ENCODE measurements around the gene PAX3.

DNA sequence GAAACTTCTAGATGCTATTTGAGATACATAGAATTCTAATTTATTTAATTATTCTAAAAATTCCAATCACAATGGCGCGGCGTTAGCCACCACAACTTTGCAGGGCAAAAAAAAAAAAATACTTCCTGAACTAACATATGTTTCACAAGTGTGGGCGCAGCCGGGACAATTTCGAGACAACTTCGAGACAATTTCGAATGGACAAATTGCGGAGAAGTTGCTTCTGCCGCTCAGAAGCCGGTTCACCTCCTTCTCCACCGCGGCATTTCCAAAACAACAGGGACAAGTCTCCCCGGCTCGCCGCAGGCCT lies 842 bp downstream of the PAX3 start:
- TF ChIP-seq MAFK (IDR thresholded peaks at IDR 0.05; ENCODE audit: low read length) (no peak), TSHZ1 (CRISPR knock-in tag; IDR thresholded peaks at IDR 0.05) (no peak), MAFG (tag; conservative IDR thresholded peaks at IDR 0.05) (no peak), TEAD1 (CRISPR knock-in tag; IDR thresholded peaks at IDR 0.05) (no peak), BRCA1 (IDR thresholded peaks at IDR 0.05) (no peak), BRCA1 (CRISPR knock-in tag; IDR thresholded peaks at IDR 0.05) (no peak), THRAP3 (IDR thresholded peaks at IDR 0.05; ENCODE audit: borderline replicate concordance) (no peak), ZNF282 (CRISPR knock-in tag; IDR thresholded peaks at IDR 0.05) (no peak), MEF2A (IDR thresholded peaks at IDR 0.05; ENCODE audit: control insufficient read depth, low read depth, low read length) (no peak), PKNOX1 (IDR thresholded peaks at IDR 0.05) (no peak), ZC3H11A (IDR thresholded peaks at IDR 0.05; ENCODE audit: low read depth, low read length) (no peak)
- TF ChIP-seq, protein P1, sequence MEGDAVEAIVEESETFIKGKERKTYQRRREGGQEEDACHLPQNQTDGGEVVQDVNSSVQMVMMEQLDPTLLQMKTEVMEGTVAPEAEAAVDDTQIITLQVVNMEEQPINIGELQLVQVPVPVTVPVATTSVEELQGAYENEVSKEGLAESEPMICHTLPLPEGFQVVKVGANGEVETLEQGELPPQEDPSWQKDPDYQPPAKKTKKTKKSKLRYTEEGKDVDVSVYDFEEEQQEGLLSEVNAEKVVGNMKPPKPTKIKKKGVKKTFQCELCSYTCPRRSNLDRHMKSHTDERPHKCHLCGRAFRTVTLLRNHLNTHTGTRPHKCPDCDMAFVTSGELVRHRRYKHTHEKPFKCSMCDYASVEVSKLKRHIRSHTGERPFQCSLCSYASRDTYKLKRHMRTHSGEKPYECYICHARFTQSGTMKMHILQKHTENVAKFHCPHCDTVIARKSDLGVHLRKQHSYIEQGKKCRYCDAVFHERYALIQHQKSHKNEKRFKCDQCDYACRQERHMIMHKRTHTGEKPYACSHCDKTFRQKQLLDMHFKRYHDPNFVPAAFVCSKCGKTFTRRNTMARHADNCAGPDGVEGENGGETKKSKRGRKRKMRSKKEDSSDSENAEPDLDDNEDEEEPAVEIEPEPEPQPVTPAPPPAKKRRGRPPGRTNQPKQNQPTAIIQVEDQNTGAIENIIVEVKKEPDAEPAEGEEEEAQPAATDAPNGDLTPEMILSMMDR (IDR thresholded peaks at IDR 0.05 in 2 of 3, conservative IDR thresholded peaks at IDR 0.05 in 1 of 3; ENCODE audit: insufficient read depth in 2 of 3, low read depth in 1 of 3, low read length in 3 of 3): no peak
